HEK293 (cell line): ENCODE data around the gene CMYA5.

Experiments used
- CTCF ChIA-PET: fragments of 350-600 bp; formaldehyde crosslinking; extraction: SDS; loops from one replicate; lab custom pipeline; 2021; ENCODE audit warnings: antibody characterized with exemption; lab: Yijun Ruan, JAX
- POLR2A ChIA-PET: fragments of 300-600 bp; formaldehyde crosslinking; extraction: SDS; loops from one replicate; lab custom pipeline; 2020; ENCODE audit warnings: antibody characterized with exemption, inconsistent platforms; lab: Yijun Ruan, JAX
- H3K27ac ChIP-seq: fragments of 200-500 bp; sonication (Bioruptor generic); 2 replicates; pipeline ENCODE4 v1.5.1; 2014; ENCODE audit warnings: low read depth, low read length, control low read depth, inconsistent platforms; ENCODE audit errors: extremely low read depth
- H3K36me3 ChIP-seq, 2 experiments: fragments of 200-500 bp in 1 of 2; sonication (Bioruptor generic) in 1 of 2; 1 replicate in 1 of 2; 2 replicates in 1 of 2; pipeline ENCODE4 v1.5.1; 2014 to 2017; ENCODE audit warnings: inconsistent platforms in 2 of 2, low read length in 2 of 2; ENCODE audit not compliant: control insufficient read depth in 2 of 2, insufficient read depth in 1 of 2
- H3K4me1 ChIP-seq: fragments of 200-500 bp; sonication (Bioruptor generic); 2 replicates; pipeline ENCODE4 v1.5.1; 2014; ENCODE audit warnings: mild to moderate bottlenecking, low read length, inconsistent platforms; ENCODE audit not compliant: control insufficient read depth, insufficient read depth
- H3K4me3 ChIP-seq: 2 replicates; pipeline ENCODE4 v1.5.1; 2011; ENCODE audit warnings: low read depth, mild to moderate bottlenecking, control low read depth, low read length, moderate library complexity
- H3K9me3 ChIP-seq: fragments of 200-500 bp; sonication (Bioruptor generic); 2 replicates; pipeline ENCODE4 v1.5.1; 2014; ENCODE audit warnings: low read depth, low read length, inconsistent platforms; ENCODE audit not compliant: control insufficient read depth, insufficient read depth
- EGR2 ChIP-seq: fragments of 450-650 bp; formaldehyde crosslinking; IDR thresholded peaks from 2 replicates; pipeline ENCODE4 v1.5.1; 2016; ENCODE audit warnings: low read depth, missing biosample characterization, missing genetic modification characterization
- HIC1 ChIP-seq: fragments of 450-650 bp; formaldehyde crosslinking; IDR thresholded peaks from 2 replicates; pipeline ENCODE4 v1.5.1; 2016; ENCODE audit warnings: missing biosample characterization, missing genetic modification characterization
- KLF16 ChIP-seq: fragments of 450-650 bp; formaldehyde crosslinking; IDR thresholded peaks from 2 replicates; pipeline ENCODE4 v1.5.1; 2017; ENCODE audit warnings: missing biosample characterization, missing genetic modification characterization
- ZFHX2 ChIP-seq: fragments of 450-650 bp; formaldehyde crosslinking; conservative IDR thresholded peaks from 2 replicates; pipeline ENCODE4 v1.5.1; 2016; ENCODE audit warnings: missing biosample characterization, missing genetic modification characterization
- ZNF146 ChIP-seq: fragments of 450-650 bp; formaldehyde crosslinking; IDR thresholded peaks from 2 replicates; pipeline ENCODE4 v1.5.1; 2016; ENCODE audit warnings: missing biosample characterization, missing genetic modification characterization
- ZNF16 ChIP-seq: fragments of 450-650 bp; formaldehyde crosslinking; IDR thresholded peaks from 2 replicates; pipeline ENCODE4 v1.5.1; 2016; ENCODE audit warnings: low read depth, missing biosample characterization, missing genetic modification characterization
- ZNF23 ChIP-seq: fragments of 450-650 bp; formaldehyde crosslinking; IDR thresholded peaks from 2 replicates; pipeline ENCODE4 v1.5.1; 2016; ENCODE audit warnings: missing biosample characterization, missing genetic modification characterization, borderline replicate concordance
- ZNF24 ChIP-seq: fragments of 450-650 bp; formaldehyde crosslinking; IDR thresholded peaks from 2 replicates; pipeline ENCODE4 v1.5.1; 2016; ENCODE audit warnings: missing biosample characterization, missing genetic modification characterization
- ZNF350 ChIP-seq: fragments of 450-650 bp; formaldehyde crosslinking; IDR thresholded peaks from 2 replicates; pipeline ENCODE4 v1.5.0; 2017; ENCODE audit warnings: missing biosample characterization, mild to moderate bottlenecking, missing genetic modification characterization
- ZNF621 ChIP-seq: fragments of 450-650 bp; formaldehyde crosslinking; IDR thresholded peaks from 2 replicates; pipeline ENCODE4 v1.5.1; 2017; ENCODE audit warnings: missing biosample characterization, missing genetic modification characterization
- ZNF639 ChIP-seq: fragments of 450-650 bp; formaldehyde crosslinking; IDR thresholded peaks from 2 replicates; pipeline ENCODE4 v1.5.1; 2016; ENCODE audit warnings: missing biosample characterization, missing genetic modification characterization
- ZNF660 ChIP-seq: fragments of 450-650 bp; IDR thresholded peaks from 2 replicates; pipeline ENCODE4 v1.5.1; 2018; ENCODE audit warnings: missing biosample characterization, mild to moderate bottlenecking, missing genetic modification characterization
- TF ChIP-seq, protein P1 (sequence below): fragments of 450-650 bp; formaldehyde crosslinking; IDR thresholded peaks from 2 replicates; pipeline ENCODE4 v1.5.1; 2016; ENCODE audit warnings: missing biosample characterization, missing genetic modification characterization
- TF ChIP-seq, protein P2 (sequence below): fragments of 450-650 bp; formaldehyde crosslinking; IDR thresholded peaks from 2 replicates; pipeline ENCODE4 v1.5.1; 2016; ENCODE audit warnings: missing biosample characterization, missing genetic modification characterization, borderline replicate concordance
- TF ChIP-seq, protein P3 (sequence below): fragments of 450-650 bp; formaldehyde crosslinking; IDR thresholded peaks from 2 replicates; pipeline ENCODE4 v1.5.1; 2016; ENCODE audit warnings: missing biosample characterization, missing genetic modification characterization
- TF ChIP-seq, protein P4 (sequence below): fragments of 450-650 bp; formaldehyde crosslinking; IDR thresholded peaks from 2 replicates; pipeline ENCODE4 v1.5.1; 2016; ENCODE audit warnings: missing biosample characterization, missing genetic modification characterization
- TF ChIP-seq, protein P5 (sequence below): fragments of 450-650 bp; formaldehyde crosslinking; IDR thresholded peaks from 2 replicates; pipeline ENCODE4 v1.5.1; 2017; ENCODE audit warnings: missing biosample characterization, mild to moderate bottlenecking, missing genetic modification characterization, moderate library complexity
- TF ChIP-seq, protein P6 (sequence below): fragments of 450-650 bp; formaldehyde crosslinking; IDR thresholded peaks from 2 replicates; pipeline ENCODE4 v1.5.1; 2016; ENCODE audit warnings: missing biosample characterization, missing genetic modification characterization, low read depth

The CMYA5 gene

DNA sequence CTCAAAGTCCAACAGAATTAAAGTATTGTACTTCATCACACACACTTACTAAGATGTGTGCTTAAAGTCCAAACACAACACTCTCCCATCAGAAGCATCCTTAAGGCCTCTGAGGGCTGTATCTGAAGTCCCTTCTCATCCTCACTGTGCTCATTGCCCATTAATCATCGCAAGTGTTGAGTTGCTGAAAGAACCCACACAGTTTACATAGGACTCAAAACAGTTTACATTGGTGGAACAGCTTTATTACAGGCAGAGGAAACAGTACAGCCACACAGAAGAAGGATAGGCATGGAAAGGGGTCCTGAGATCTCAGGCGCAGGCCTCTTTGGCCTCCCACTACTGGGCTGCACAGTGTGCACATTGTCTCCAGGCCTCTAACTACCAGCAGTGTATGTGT, 113.4 kb downstream of the CMYA5 start:
- Histone ChIP-seq H3K4me3 (no peak overlapping the region), H3K9me3 (no peaks in the 10 kb centered on the region), H3K36me3 (peaks cover 0 to 10% of the 10 kb centered on the region in 2 experiments; a peak in 1 of 3 replicates), H3K27ac (no peak overlapping the region), H3K4me1 (no peaks in the 10 kb centered on the region)
- TF ChIP-seq ZNF350 (tag by site-specific recombination) (no peak), ZNF146 (tag by site-specific recombination) (no peak)
- TF ChIP-seq, protein P1, sequence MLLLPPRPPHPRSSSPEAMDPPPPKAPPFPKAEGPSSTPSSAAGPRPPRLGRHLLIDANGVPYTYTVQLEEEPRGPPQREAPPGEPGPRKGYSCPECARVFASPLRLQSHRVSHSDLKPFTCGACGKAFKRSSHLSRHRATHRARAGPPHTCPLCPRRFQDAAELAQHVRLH (tag by site-specific recombination): no peak
- TF ChIP-seq, protein P2, sequence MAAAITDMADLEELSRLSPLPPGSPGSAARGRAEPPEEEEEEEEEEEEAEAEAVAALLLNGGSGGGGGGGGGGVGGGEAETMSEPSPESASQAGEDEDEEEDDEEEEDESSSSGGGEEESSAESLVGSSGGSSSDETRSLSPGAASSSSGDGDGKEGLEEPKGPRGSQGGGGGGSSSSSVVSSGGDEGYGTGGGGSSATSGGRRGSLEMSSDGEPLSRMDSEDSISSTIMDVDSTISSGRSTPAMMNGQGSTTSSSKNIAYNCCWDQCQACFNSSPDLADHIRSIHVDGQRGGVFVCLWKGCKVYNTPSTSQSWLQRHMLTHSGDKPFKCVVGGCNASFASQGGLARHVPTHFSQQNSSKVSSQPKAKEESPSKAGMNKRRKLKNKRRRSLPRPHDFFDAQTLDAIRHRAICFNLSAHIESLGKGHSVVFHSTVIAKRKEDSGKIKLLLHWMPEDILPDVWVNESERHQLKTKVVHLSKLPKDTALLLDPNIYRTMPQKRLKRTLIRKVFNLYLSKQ (tag by site-specific recombination): no peak
- CTCF ChIA-PET: no interaction called here
- POLR2A ChIA-PET: no interaction called here

- ChIA-PET CTCF (interaction anchor here (1.2 kb wide), 1 partner anchor 51 kb away, joined by 3 read pairs; no protein-coding TSS in a partner anchor), POLR2A (no interaction called here)
- no peak overlapping the region for H3K4me3 ChIP-seq
- H3K36me3 ChIP-seq: no peaks in the 10 kb centered on the region
- no peaks in the 10 kb centered on the region for H3K4me1 ChIP-seq
- no peaks in the 10 kb centered on the region for H3K9me3 ChIP-seq
- TF ChIP-seq KLF16 (tag by site-specific recombination): no peak
- TF ChIP-seq, protein P3, sequence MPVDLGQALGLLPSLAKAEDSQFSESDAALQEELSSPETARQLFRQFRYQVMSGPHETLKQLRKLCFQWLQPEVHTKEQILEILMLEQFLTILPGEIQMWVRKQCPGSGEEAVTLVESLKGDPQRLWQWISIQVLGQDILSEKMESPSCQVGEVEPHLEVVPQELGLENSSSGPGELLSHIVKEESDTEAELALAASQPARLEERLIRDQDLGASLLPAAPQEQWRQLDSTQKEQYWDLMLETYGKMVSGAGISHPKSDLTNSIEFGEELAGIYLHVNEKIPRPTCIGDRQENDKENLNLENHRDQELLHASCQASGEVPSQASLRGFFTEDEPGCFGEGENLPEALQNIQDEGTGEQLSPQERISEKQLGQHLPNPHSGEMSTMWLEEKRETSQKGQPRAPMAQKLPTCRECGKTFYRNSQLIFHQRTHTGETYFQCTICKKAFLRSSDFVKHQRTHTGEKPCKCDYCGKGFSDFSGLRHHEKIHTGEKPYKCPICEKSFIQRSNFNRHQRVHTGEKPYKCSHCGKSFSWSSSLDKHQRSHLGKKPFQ: no peak
- TF ChIP-seq, protein P4, sequence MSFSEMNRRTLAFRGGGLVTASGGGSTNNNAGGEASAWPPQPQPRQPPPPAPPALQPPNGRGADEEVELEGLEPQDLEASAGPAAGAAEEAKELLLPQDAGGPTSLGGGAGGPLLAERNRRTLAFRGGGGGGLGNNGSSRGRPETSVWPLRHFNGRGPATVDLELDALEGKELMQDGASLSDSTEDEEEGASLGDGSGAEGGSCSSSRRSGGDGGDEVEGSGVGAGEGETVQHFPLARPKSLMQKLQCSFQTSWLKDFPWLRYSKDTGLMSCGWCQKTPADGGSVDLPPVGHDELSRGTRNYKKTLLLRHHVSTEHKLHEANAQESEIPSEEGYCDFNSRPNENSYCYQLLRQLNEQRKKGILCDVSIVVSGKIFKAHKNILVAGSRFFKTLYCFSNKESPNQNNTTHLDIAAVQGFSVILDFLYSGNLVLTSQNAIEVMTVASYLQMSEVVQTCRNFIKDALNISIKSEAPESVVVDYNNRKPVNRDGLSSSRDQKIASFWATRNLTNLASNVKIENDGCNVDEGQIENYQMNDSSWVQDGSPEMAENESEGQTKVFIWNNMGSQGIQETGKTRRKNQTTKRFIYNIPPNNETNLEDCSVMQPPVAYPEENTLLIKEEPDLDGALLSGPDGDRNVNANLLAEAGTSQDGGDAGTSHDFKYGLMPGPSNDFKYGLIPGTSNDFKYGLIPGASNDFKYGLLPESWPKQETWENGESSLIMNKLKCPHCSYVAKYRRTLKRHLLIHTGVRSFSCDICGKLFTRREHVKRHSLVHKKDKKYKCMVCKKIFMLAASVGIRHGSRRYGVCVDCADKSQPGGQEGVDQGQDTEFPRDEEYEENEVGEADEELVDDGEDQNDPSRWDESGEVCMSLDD (tag by site-specific recombination): no peak
- TF ChIP-seq ZNF24 (tag by site-specific recombination): no peak
- TF ChIP-seq, protein P5, sequence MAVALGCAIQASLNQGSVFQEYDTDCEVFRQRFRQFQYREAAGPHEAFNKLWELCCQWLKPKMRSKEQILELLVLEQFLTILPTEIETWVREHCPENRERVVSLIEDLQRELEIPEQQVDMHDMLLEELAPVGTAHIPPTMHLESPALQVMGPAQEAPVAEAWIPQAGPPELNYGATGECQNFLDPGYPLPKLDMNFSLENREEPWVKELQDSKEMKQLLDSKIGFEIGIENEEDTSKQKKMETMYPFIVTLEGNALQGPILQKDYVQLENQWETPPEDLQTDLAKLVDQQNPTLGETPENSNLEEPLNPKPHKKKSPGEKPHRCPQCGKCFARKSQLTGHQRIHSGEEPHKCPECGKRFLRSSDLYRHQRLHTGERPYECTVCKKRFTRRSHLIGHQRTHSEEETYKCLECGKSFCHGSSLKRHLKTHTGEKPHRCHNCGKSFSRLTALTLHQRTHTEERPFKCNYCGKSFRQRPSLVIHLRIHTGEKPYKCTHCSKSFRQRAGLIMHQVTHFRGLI (tag by site-specific recombination): no peak
- TF ChIP-seq ZNF660 (tag by site-specific recombination): no peak
- TF ChIP-seq ZNF23 (tag by site-specific recombination): no peak
- TF ChIP-seq, protein P2 (tag by site-specific recombination): no peak
- no peak for TF ChIP-seq ZNF639
- TF ChIP-seq EGR2 (tag by site-specific recombination): no peak
- no peak for TF ChIP-seq ZNF16 (tag by site-specific recombination)
- TF ChIP-seq, protein P6, sequence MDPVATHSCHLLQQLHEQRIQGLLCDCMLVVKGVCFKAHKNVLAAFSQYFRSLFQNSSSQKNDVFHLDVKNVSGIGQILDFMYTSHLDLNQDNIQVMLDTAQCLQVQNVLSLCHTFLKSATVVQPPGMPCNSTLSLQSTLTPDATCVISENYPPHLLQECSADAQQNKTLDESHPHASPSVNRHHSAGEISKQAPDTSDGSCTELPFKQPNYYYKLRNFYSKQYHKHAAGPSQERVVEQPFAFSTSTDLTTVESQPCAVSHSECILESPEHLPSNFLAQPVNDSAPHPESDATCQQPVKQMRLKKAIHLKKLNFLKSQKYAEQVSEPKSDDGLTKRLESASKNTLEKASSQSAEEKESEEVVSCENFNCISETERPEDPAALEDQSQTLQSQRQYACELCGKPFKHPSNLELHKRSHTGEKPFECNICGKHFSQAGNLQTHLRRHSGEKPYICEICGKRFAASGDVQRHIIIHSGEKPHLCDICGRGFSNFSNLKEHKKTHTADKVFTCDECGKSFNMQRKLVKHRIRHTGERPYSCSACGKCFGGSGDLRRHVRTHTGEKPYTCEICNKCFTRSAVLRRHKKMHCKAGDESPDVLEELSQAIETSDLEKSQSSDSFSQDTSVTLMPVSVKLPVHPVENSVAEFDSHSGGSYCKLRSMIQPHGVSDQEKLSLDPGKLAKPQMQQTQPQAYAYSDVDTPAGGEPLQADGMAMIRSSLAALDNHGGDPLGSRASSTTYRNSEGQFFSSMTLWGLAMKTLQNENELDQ (tag by site-specific recombination): no peak
- TF ChIP-seq ZNF621 (tag by site-specific recombination): no peak
- no peak for TF ChIP-seq HIC1
- TF ChIP-seq ZFHX2 (tag by site-specific recombination): no peak
- no peak overlapping the region for H3K27ac ChIP-seq
These were observed 117.1 kb downstream of the CMYA5 start for GRCh38 chr5:79806741-79807140.
